ENCODE results near the gene EMX1.

Gene EMX1

GRCh38 chr2:72946466-72946865 lies 29.1 kb downstream of the EMX1 start:
- no peak for DNase-seq

GRCh38 chr2:72947952-72948830 lies 30.9 kb downstream of the EMX1 start:
- no peak for DNase-seq

GRCh38 chr2:72949045-72949444 lies 31.7 kb downstream of the EMX1 start:
- DNase-seq = no peak

GRCh38 chr2:72949642-72950041 lies 32.3 kb downstream of the EMX1 start:
- DNase-seq = no peak

GRCh38 chr2:72950558-72951255 lies 33.4 kb downstream of the EMX1 start:
- DNase-seq = no peak

- no peak for DNase-seq
Measured at GRCh38 chr2:72951303-72952095, 34.2 kb downstream of the EMX1 start.

GRCh38 chr2:72952110-72952823 lies 34.9 kb downstream of the EMX1 start:
- DNase-seq = no peak

GRCh38 chr2:72952961-72953360 lies 35.6 kb downstream of the EMX1 start:
- DNase-seq = no peak

GRCh38 chr2:72953528-72953927 lies 36.2 kb downstream of the EMX1 start:
- DNase-seq = no peak

- peak; percentile 12 for DNase-seq
Measured at GRCh38 chr2:72953976-72954375, 36.7 kb downstream of the EMX1 start.

GRCh38 chr2:72954376-72955227 lies 37.3 kb downstream of the EMX1 start:
- no peak for DNase-seq

GRCh38 chr2:72955228-72956049 lies 38.1 kb downstream of the EMX1 start:
- DNase-seq = no peak

- DNase-seq = no peak
Measured at GRCh38 chr2:72956050-72956395, 38.7 kb downstream of the EMX1 start.

GRCh38 chr2:72956936-72957335 lies 39.6 kb downstream of the EMX1 start:
- no peak for DNase-seq

GRCh38 chr2:72958542-72959385 lies 41.4 kb downstream of the EMX1 start:
- DNase-seq = no peak

GRCh38 chr2:72959554-72959953 lies 42.2 kb downstream of the EMX1 start:
- no peak for DNase-seq

- DNase-seq = no peak
Measured at GRCh38 chr2:72959995-72960981, 43.0 kb downstream of the EMX1 start.

GRCh38 chr2:72961036-72961720 lies 43.9 kb downstream of the EMX1 start:
- DNase-seq = no peak
